ENCODE data around the gene KANK2.
"Not testable (repeated sequence)": the region's sequence is repeated elsewhere in the genome, so short reads cannot be mapped to it uniquely, and the experiment has no call there.

The KANK2 gene

DNA sequence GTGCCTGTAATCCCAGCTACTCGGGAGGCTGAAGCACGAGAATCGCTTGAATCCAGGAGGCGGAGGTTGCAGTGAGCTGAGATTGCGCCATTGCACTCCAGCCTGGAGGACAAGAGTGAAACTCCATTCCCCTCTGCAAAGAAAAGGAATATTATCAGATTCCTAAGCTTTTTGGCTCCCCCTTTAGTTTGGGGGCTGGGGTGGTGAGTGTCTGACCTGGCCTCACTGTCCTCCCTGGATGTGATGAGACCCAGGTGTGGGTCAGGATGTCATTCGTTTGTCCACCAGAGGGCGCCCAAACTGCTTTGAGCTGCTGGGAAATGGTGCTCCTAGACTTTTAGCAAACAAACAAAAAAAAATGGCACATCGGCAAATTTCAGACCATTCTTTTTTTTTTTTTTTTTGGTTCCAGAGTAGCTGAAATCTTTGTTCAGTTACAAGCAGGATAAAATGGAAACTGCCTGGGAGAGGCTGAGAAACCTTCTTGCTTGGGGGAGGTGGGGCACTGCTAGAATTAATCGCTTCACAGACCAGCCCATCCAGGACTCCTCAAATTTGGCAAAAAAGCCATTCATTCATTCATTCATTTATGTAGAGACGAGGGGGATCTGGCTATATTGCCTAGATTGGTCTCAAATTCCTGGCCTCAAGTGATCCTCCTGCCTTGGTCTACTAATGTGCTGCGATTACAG is 71.2 kb downstream of the KANK2 start:
- in situ Hi-C loops (cut with HindIII; ENCODE audit: low pct_ligation_motif_present, low sequenced_read_pairs), result no loop called here
- TF ChIP-seq, protein P1, sequence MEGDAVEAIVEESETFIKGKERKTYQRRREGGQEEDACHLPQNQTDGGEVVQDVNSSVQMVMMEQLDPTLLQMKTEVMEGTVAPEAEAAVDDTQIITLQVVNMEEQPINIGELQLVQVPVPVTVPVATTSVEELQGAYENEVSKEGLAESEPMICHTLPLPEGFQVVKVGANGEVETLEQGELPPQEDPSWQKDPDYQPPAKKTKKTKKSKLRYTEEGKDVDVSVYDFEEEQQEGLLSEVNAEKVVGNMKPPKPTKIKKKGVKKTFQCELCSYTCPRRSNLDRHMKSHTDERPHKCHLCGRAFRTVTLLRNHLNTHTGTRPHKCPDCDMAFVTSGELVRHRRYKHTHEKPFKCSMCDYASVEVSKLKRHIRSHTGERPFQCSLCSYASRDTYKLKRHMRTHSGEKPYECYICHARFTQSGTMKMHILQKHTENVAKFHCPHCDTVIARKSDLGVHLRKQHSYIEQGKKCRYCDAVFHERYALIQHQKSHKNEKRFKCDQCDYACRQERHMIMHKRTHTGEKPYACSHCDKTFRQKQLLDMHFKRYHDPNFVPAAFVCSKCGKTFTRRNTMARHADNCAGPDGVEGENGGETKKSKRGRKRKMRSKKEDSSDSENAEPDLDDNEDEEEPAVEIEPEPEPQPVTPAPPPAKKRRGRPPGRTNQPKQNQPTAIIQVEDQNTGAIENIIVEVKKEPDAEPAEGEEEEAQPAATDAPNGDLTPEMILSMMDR (IDR thresholded peaks at IDR 0.05; ENCODE audit: low read depth, low read length, missing control alignments), result peak; percentile 82
- no peak overlapping the region for H3K4me3 ChIP-seq (ENCODE audit: low read depth, low read length)
- peaks cover 95% of the 10 kb centered on the region for H3K36me3 ChIP-seq (replicated peaks)
- H3K27me3 ChIP-seq (replicated peaks), result no peaks in the 10 kb centered on the region
- peak; percentile 49 for DNase-seq
- no peak overlapping the region for H3K27ac ChIP-seq

DNA sequence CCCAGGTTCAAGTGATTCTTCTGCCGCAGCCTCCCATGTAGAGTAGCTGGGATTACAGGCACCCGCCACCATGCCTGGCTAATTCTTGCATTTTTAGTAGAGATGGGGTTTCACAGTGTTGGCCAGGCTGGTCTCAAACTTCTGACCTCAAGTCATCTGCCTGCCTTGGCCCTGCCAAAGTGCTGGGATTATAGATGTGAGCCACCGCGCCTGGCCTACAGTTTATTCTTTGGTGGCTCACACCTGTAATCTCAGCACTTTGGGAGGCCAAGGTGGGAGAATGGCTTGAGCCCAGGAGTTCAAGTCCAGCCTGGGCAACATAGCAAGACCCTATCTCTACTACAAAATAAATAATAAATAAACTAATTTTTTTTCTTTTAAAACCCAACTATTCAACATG is 73.2 kb downstream of the KANK2 start:
- DNase-seq; H3K27me3 ChIP-seq (replicated peaks); H3K4me3 ChIP-seq (ENCODE audit: low read depth, low read length); H3K27ac ChIP-seq; in situ Hi-C loops (cut with HindIII; ENCODE audit: low pct_ligation_motif_present, low sequenced_read_pairs): not testable (repeated sequence)
- peaks cover 95% of the 10 kb centered on the region for H3K36me3 ChIP-seq (replicated peaks)

DNA sequence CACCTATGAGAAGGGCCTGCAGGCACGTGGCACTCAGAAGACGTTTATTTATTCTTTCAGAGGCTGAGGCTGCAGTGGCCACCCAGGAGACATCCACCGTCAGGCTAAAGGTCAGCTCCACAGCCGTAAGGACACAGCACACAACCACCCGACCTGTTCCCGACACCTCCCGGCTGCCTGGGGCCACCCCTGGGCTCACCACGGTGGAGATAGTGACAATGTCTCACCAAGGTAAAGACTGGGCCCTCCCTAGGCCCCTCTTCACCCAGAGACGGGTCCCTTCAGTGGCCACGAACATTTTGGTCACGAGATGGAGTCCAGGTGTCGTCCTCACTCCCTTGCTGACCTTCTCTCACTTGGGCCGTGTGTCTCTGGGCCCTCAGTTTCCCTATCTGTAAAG is 74.2 kb downstream of the KANK2 start:
- Histone ChIP-seq H3K27me3 (replicated peaks) (no peaks in the 10 kb centered on the region), H3K4me3 (ENCODE audit: low read depth, low read length) (no peak overlapping the region), H3K27ac (no peak overlapping the region), H3K36me3 (replicated peaks) (peaks cover 93% of the 10 kb centered on the region)
- in situ Hi-C loops (cut with HindIII; ENCODE audit: low pct_ligation_motif_present, low sequenced_read_pairs), result no loop called here
- TF ChIP-seq, protein P1 (IDR thresholded peaks at IDR 0.05; ENCODE audit: low read depth, low read length, missing control alignments), result no peak
- DNase-seq, result no peak

GRCh38 chr19:11121963-11122362 is 75.4 kb downstream of the KANK2 start:
- peaks cover 93% of the 10 kb centered on the region for H3K36me3 ChIP-seq (replicated peaks)
- in situ Hi-C loops (cut with HindIII; ENCODE audit: low pct_ligation_motif_present, low sequenced_read_pairs); H3K27me3 ChIP-seq (replicated peaks); DNase-seq; H3K4me3 ChIP-seq (ENCODE audit: low read depth, low read length); H3K27ac ChIP-seq: not testable (repeated sequence)

DNA sequence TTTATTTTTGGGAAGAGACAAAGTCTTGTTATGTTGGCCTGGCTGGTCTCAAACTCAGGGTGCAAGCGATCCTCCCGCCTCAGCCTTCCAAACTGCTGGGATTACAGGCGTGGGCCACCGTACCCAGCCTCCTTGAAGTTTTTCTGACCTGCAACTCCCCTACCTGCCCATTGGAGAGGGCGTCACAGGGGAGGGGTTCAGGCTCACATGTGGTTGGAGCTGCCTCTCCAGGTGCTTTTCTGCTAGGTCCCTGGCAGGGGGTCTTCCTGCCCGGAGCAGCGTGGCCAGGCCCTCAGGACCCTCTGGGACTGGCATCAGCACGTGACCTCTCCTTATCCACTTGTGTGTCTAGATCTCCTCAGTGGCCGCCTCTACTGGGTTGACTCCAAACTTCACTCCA is 80.8 kb downstream of the KANK2 start:
- in situ Hi-C loops (cut with HindIII; ENCODE audit: low pct_ligation_motif_present, low sequenced_read_pairs), result no loop called here
- H3K36me3 ChIP-seq (replicated peaks), result peaks cover 97% of the 10 kb centered on the region
- no peak overlapping the region for H3K4me3 ChIP-seq (ENCODE audit: low read depth, low read length)
- DNase-seq, result no peak
- no peaks in the 10 kb centered on the region for H3K27me3 ChIP-seq (replicated peaks)
- no peak overlapping the region for H3K27ac ChIP-seq
- TF ChIP-seq, protein P1 (IDR thresholded peaks at IDR 0.05; ENCODE audit: low read depth, low read length, missing control alignments), result no peak

GRCh38 chr19:11115895-11116446 is 81.4 kb downstream of the KANK2 start:
- peaks cover 97% of the 10 kb centered on the region for H3K36me3 ChIP-seq (replicated peaks)
- no peak overlapping the region for H3K27ac ChIP-seq
- DNase-seq, result no peak
- H3K27me3 ChIP-seq (replicated peaks), result no peaks in the 10 kb centered on the region
- H3K4me3 ChIP-seq (ENCODE audit: low read depth, low read length), result no peak overlapping the region
- TF ChIP-seq, protein P1 (IDR thresholded peaks at IDR 0.05; ENCODE audit: low read depth, low read length, missing control alignments), result no peak
- in situ Hi-C loops (cut with HindIII; ENCODE audit: low pct_ligation_motif_present, low sequenced_read_pairs), result no loop called here

- Histone ChIP-seq H3K27ac (no peak overlapping the region), H3K36me3 (replicated peaks) (peaks cover 97% of the 10 kb centered on the region), H3K4me3 (ENCODE audit: low read depth, low read length) (no peak overlapping the region), H3K27me3 (replicated peaks) (no peaks in the 10 kb centered on the region)
- TF ChIP-seq, protein P1 (IDR thresholded peaks at IDR 0.05; ENCODE audit: low read depth, low read length, missing control alignments), result no peak
- no peak for DNase-seq
- in situ Hi-C loops (cut with HindIII; ENCODE audit: low pct_ligation_motif_present, low sequenced_read_pairs), result no loop called here
Observed at GRCh38 chr19:11115042-11115441, 82.3 kb downstream of the KANK2 start.
